Measurements from ENCODE around the gene EPDR1.

Gene EPDR1

GRCh38 chr7:37977243-37977642 is 56.8 kb downstream of the EPDR1 start:
- DNase-seq (ENCODE audit: low read depth), result no peak

GRCh38 chr7:37981664-37982063 is 61.2 kb downstream of the EPDR1 start:
- no peak for DNase-seq (ENCODE audit: low read depth)

GRCh38 chr7:37982423-37982822 is 62.0 kb downstream of the EPDR1 start:
- no peak for DNase-seq (ENCODE audit: low read depth)

GRCh38 chr7:37984750-37985390 is 64.4 kb downstream of the EPDR1 start:
- no peak for DNase-seq (ENCODE audit: low read depth)

GRCh38 chr7:37986908-37987330 is 66.5 kb downstream of the EPDR1 start:
- no peak for DNase-seq (ENCODE audit: low read depth)

- peak; percentile 11 for DNase-seq (ENCODE audit: low read depth)
Measured at GRCh38 chr7:37987732-37988131, 67.3 kb downstream of the EPDR1 start.

- DNase-seq (ENCODE audit: low read depth), result no peak
Measured at GRCh38 chr7:37988721-37989650, 68.5 kb downstream of the EPDR1 start.

GRCh38 chr7:37990337-37990736 is 69.9 kb downstream of the EPDR1 start:
- DNase-seq (ENCODE audit: low read depth), result no peak

GRCh38 chr7:37993060-37993501 is 72.6 kb downstream of the EPDR1 start:
- no peak for DNase-seq (ENCODE audit: low read depth)

- no peak for DNase-seq (ENCODE audit: low read depth)
Measured at GRCh38 chr7:37999673-38000072, 79.2 kb downstream of the EPDR1 start.

- no peak for DNase-seq (ENCODE audit: low read depth)
Measured at GRCh38 chr7:38000272-38000671, 79.8 kb downstream of the EPDR1 start.

Measured in iris pigment epithelial cell (primary cell).